Hematopoietic multipotent progenitor cell treated with erythropoietin and hydrocortisone succinate and interleukin-3 and kit ligand, for 4 days (in vitro differentiated cells): Measurements from ENCODE around the gene SEMA3C.
A peak's percentile ranks its signal among the peaks of the same experiment; 100 is the strongest.

Experiments
- DNase-seq: peaks from one replicate; pipeline ENCODE4 v3.0.0-alpha.2; 2015

Gene SEMA3C

GRCh38 chr7:80884511-80885195 lies 34.2 kb downstream of the SEMA3C start:
- no peak for DNase-seq

- DNase-seq: no peak
Observed at GRCh38 chr7:80883154-80884025, 35.5 kb downstream of the SEMA3C start.

GRCh38 chr7:80882213-80882801 lies 36.5 kb downstream of the SEMA3C start:
- no peak for DNase-seq

- no peak for DNase-seq
Observed at GRCh38 chr7:80881351-80881900, 37.4 kb downstream of the SEMA3C start.

GRCh38 chr7:80879849-80880248 lies 39.0 kb downstream of the SEMA3C start:
- no peak for DNase-seq

- peak; percentile 64 for DNase-seq
Observed at GRCh38 chr7:80876894-80877414, 41.9 kb downstream of the SEMA3C start.

GRCh38 chr7:80875537-80876120 lies 43.2 kb downstream of the SEMA3C start:
- DNase-seq: no peak

GRCh38 chr7:80873140-80873539 lies 45.7 kb downstream of the SEMA3C start:
- DNase-seq: peak; percentile 75

GRCh38 chr7:80871228-80871627 lies 47.6 kb downstream of the SEMA3C start:
- no peak for DNase-seq

- DNase-seq: no peak
Observed at GRCh38 chr7:80870813-80871212, 48.0 kb downstream of the SEMA3C start.

GRCh38 chr7:80869821-80870751 lies 48.8 kb downstream of the SEMA3C start:
- no peak for DNase-seq

GRCh38 chr7:80869106-80869784 lies 49.6 kb downstream of the SEMA3C start:
- no peak for DNase-seq

- DNase-seq: no peak
Observed at GRCh38 chr7:80868566-80868965, 50.3 kb downstream of the SEMA3C start.

- DNase-seq: no peak
Observed at GRCh38 chr7:80860554-80860953, 58.3 kb downstream of the SEMA3C start.

- DNase-seq: peak; percentile 20
Observed at GRCh38 chr7:80859272-80859970, 59.4 kb downstream of the SEMA3C start.

GRCh38 chr7:80858141-80858903 lies 60.5 kb downstream of the SEMA3C start:
- no peak for DNase-seq

- DNase-seq: no peak
Observed at GRCh38 chr7:80856769-80857168, 62.1 kb downstream of the SEMA3C start.

- no peak for DNase-seq
Observed at GRCh38 chr7:80851896-80852476, 66.9 kb downstream of the SEMA3C start.

GRCh38 chr7:80848841-80849240 lies 70.0 kb downstream of the SEMA3C start:
- DNase-seq: no peak
